H1 (cell line): ENCODE results near the gene DNAH12. TPM values are rescaled to one million over a fixed set of nuclear protein-coding genes. Genes with fewer than 3 reads are reported as not detected.

Experiments
- BRCA1 ChIP-seq: IDR thresholded peaks from 2 replicates; pipeline ENCODE4 v1.6.1; 2012; ENCODE audit warnings: low read depth, low read length, improper control_type of control experiment
- CHD1 ChIP-seq: IDR thresholded peaks from 2 replicates; pipeline ENCODE4 v1.6.1; 2012; ENCODE audit warnings: low read depth, low read length, improper control_type of control experiment
- SP2 ChIP-seq: IDR thresholded peaks from 2 replicates; pipeline ENCODE4 v1.6.1; 2012; ENCODE audit warnings: mild to moderate bottlenecking, low read length, inconsistent platforms
- SP4 ChIP-seq: IDR thresholded peaks from 2 replicates; pipeline ENCODE4 v1.6.1; 2012; ENCODE audit warnings: low read length, inconsistent platforms
- polyA plus RNA-seq, 7 experiments: library from polyadenylated mRNA; depleted of rRNA in 3 of 7; stranded (reverse) in 5 of 7; unstranded in 2 of 7; fragments of >200 nt in 5 of 7; fragments of 200-250 nt in 2 of 7; gene quantifications; 1 replicate in 5 of 7; 2 replicates in 1 of 7; 4 replicates in 1 of 7; pipeline versions ENCODE4 v1.2.1 to v1.2.3, GENCODE V29; 2011 to 2013; ENCODE audit warnings: missing spikeins in 2 of 7, mixed read lengths in 2 of 7
- total RNA-seq: library from RNA; stranded (reverse); fragmentation: NEBNext Ultra II Directional; extraction: Animal tissue kit (Norgen Biotek cat#: 25700); gene quantifications from 2 replicates; pipeline ENCODE4 v1.2.1, GENCODE V29; 2021
- TF ChIP-seq, protein P1 (sequence below): fragments of 300-600 bp; sonication (generic); IDR thresholded peaks from 2 replicates; pipeline ENCODE4 v1.7.1; 2012; ENCODE audit warnings: low read length, moderate library complexity, mild to moderate bottlenecking, inconsistent platforms; ENCODE audit not compliant: insufficient replicate concordance

Gene DNAH12
- total and polyA plus RNA-seq, 2 of the 8 experiments (the other 6 are each of a cell fraction or from before 2014, with no cell fraction given) = not detected

DNA sequence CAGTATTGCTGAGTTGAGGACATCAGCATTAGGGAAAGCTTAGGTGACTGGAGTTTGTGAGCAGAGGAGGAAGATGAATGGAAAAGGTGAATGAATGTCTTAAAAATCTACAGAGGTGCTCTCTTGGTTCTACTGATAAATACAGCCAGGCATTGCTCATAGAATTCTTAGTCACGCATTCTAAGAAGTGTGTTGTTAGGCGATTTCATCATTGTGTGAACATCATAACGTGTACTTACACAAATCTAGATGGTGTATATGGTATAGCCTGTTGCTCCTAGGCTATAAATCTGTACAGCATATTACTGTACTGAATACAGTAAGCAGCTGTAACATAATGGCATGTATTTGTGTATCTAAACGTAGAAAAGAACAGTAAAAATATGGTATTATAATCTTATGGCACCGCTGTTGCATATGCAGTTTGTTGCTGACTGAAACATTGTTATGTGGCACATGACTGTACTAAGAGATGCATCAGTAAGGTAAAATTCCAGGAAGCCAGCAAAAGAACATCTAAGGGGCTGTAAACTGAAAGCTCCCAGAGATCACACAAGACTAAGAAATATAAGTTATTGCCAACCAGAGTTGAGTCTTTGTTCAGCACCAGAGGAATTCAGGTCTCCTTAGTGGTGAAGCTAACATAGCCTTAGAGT lies 208.7 kb downstream of the DNAH12 start (continued):
- TF ChIP-seq, protein P1, sequence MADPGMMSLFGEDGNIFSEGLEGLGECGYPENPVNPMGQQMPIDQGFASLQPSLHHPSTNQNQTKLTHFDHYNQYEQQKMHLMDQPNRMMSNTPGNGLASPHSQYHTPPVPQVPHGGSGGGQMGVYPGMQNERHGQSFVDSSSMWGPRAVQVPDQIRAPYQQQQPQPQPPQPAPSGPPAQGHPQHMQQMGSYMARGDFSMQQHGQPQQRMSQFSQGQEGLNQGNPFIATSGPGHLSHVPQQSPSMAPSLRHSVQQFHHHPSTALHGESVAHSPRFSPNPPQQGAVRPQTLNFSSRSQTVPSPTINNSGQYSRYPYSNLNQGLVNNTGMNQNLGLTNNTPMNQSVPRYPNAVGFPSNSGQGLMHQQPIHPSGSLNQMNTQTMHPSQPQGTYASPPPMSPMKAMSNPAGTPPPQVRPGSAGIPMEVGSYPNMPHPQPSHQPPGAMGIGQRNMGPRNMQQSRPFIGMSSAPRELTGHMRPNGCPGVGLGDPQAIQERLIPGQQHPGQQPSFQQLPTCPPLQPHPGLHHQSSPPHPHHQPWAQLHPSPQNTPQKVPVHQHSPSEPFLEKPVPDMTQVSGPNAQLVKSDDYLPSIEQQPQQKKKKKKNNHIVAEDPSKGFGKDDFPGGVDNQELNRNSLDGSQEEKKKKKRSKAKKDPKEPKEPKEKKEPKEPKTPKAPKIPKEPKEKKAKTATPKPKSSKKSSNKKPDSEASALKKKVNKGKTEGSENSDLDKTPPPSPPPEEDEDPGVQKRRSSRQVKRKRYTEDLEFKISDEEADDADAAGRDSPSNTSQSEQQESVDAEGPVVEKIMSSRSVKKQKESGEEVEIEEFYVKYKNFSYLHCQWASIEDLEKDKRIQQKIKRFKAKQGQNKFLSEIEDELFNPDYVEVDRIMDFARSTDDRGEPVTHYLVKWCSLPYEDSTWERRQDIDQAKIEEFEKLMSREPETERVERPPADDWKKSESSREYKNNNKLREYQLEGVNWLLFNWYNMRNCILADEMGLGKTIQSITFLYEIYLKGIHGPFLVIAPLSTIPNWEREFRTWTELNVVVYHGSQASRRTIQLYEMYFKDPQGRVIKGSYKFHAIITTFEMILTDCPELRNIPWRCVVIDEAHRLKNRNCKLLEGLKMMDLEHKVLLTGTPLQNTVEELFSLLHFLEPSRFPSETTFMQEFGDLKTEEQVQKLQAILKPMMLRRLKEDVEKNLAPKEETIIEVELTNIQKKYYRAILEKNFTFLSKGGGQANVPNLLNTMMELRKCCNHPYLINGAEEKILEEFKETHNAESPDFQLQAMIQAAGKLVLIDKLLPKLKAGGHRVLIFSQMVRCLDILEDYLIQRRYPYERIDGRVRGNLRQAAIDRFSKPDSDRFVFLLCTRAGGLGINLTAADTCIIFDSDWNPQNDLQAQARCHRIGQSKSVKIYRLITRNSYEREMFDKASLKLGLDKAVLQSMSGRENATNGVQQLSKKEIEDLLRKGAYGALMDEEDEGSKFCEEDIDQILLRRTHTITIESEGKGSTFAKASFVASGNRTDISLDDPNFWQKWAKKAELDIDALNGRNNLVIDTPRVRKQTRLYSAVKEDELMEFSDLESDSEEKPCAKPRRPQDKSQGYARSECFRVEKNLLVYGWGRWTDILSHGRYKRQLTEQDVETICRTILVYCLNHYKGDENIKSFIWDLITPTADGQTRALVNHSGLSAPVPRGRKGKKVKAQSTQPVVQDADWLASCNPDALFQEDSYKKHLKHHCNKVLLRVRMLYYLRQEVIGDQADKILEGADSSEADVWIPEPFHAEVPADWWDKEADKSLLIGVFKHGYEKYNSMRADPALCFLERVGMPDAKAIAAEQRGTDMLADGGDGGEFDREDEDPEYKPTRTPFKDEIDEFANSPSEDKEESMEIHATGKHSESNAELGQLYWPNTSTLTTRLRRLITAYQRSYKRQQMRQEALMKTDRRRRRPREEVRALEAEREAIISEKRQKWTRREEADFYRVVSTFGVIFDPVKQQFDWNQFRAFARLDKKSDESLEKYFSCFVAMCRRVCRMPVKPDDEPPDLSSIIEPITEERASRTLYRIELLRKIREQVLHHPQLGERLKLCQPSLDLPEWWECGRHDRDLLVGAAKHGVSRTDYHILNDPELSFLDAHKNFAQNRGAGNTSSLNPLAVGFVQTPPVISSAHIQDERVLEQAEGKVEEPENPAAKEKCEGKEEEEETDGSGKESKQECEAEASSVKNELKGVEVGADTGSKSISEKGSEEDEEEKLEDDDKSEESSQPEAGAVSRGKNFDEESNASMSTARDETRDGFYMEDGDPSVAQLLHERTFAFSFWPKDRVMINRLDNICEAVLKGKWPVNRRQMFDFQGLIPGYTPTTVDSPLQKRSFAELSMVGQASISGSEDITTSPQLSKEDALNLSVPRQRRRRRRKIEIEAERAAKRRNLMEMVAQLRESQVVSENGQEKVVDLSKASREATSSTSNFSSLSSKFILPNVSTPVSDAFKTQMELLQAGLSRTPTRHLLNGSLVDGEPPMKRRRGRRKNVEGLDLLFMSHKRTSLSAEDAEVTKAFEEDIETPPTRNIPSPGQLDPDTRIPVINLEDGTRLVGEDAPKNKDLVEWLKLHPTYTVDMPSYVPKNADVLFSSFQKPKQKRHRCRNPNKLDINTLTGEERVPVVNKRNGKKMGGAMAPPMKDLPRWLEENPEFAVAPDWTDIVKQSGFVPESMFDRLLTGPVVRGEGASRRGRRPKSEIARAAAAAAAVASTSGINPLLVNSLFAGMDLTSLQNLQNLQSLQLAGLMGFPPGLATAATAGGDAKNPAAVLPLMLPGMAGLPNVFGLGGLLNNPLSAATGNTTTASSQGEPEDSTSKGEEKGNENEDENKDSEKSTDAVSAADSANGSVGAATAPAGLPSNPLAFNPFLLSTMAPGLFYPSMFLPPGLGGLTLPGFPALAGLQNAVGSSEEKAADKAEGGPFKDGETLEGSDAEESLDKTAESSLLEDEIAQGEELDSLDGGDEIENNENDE = no peak
- TF ChIP-seq SP4 = no peak
- TF ChIP-seq SP2 = no peak
- TF ChIP-seq CHD1 = no peak
- TF ChIP-seq BRCA1 = no peak
- TF ChIP-seq, all 59 proteins: peak for 0
